Transverse colon (tissue), 3 donors: ENCODE results near the gene NRXN2.

Source experiments
- EP300 ChIP-seq: sonication (generic); formaldehyde crosslinking; IDR thresholded peaks from one replicate; pipeline ENCODE4 v1.6.1; 2017; ENCODE audit warnings: antibody characterized with exemption, low read depth
- POLR2A ChIP-seq: fragments of 450-650 bp; IDR thresholded peaks from one replicate; pipeline ENCODE4 v1.6.1; 2016; ENCODE audit warnings: antibody characterized with exemption, mild to moderate bottlenecking, moderate library complexity
- POLR2AphosphoS5 ChIP-seq, 3 donors: sonication (generic); formaldehyde crosslinking; IDR thresholded peaks; one replicate each; pipeline ENCODE4 v1.6.1; 2016; ENCODE audit warnings: antibody characterized with exemption in 3 of 3

GRCh38 chr11:64642871-64643255, 80.1 kb downstream of the NRXN2 start:
- no peak for TF ChIP-seq POLR2AphosphoS5 (IDR thresholded peaks at IDR 0.05)
- no peak for TF ChIP-seq POLR2A
- no peak for TF ChIP-seq EP300
